CD4-positive, alpha-beta T cell treated with Interleukin-4 for 1 hour (primary cell): Measurements from ENCODE around the gene COL15A1.

Experiments used
- DNase-seq, 2 donors: peaks; one replicate each; pipeline ENCODE4 v3.0.0-alpha.2; 2020 to 2022

Gene COL15A1

DNA sequence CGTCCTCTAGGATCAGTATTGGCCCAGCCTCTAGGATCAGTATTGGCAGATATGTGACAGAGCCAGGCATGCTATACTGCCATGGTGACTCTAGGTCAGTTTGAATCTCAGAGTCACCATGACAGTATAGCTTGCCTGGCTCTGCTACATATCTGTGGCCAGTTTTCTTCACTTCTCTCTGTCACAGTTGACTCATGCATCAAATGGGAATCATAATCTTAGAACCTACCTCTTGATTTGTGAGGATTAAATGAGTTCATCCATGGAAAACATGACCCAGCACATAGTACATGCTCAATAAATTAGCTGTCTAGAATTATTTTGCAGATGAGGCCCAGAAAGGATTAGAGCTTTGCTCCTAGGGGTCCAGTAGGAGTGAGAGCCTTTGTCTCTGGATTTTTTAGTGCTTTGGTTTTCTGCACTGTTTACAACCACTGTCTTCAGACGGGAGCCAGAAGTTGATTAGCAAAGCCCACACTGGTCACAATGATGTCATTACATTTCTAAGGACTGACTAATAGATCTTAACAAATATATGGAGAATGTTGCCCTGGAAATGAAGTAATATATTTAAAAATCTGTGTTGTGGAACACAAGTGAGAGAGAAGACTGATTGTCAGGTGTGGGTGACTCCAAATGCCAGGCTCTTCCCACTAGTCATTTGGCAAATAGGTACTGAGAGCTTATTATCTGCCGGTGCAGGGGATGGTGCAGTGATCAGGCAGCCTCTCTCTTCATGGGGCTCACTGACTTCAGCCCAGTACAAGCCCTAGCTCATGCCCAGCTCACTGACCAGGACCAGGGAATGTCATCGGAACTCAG, 76.0 kb downstream of the COL15A1 start:
- no peak for DNase-seq

DNA sequence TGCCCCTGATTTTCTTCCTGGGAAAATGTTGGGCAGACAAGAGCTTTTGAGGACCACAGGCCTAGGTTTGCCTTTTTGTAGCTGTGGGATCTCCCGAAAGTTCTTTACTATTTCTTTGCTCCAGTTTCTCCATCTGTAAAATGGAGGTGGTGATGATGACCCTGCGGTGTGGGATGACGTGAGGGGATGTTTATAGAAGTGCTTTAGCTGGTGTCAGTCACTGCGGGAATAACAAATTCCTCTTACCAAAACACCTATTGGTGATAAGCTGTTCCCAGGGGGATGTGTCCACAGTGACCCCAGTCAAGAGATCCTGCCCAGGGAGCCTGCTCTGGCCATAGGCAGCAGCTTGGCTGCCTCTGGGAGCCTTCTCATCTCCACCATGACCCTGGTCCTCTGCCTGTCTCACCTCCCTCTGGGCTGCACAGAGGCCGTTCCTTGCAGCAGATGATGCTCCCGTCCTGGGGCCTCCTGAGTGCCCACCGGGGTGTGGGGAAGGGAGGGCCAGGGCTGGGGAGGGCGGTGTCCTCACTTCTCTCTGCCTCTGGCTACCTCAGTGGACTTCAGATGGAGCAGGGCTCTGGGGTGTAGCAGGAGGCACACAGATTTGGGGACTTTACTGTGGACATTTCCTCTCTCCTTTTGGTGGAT, 77.2 kb downstream of the COL15A1 start:
- no peak for DNase-seq

DNA sequence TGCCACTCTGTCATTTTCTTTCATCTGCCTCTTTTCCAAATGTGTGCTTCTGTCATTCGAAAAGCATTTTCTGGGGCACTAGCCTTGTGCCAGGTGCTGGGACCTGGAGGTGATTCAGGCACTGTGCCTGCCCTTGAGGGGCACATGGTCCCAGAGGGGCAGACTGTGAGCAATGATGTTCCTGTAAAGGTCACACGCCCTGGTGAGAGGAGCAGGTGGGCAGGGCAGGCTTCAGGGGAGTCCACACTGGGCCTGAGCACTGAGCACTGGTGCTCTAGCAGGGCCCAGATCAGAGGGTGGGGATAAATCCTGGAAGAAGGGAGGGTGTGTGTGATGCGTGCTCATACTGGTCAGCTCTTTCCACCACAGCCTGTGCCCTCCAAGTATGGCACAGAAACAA, 77.8 kb downstream of the COL15A1 start:
- DNase-seq, result no peak

DNA sequence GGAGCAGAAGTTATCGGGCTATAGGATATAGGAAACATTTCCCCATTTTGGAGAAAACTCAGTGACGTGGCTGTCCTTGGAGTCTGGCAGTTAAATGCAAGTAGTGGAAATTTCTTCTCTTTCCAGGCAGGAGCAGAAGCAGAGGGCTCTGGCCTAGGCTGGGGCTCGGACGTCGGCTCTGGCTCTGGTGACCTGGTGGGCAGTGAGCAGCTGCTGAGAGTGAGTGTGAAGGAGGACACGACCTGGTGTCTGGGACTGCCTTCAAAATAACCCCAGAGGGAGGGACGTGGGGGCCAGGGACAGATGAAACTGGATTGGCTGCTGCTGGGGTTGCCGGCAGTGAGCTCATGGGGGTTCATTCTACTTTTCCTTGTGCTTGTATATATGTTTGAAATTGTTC, 79.5 kb downstream of the COL15A1 start:
- no peak for DNase-seq

DNA sequence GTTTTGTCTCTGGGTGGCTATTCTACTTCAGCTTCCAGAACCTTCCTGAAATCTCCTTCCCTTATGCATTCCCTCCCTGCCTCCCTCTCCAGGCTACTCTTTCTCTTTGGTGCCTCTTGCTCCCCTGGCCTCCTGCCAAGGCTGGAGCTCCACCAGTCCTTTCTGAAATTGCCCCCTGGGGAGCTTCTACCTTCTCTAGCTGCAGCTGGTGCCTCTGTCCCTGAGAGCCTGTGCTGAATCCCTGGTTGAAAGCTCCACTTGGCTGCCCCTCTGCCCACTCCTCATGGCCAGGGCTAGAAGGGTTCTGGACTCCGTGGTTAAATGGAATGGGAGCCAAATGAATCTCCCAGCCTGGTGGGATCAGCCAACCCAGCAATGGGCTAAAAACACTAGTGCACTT, 80.1 kb downstream of the COL15A1 start:
- no peak for DNase-seq

DNA sequence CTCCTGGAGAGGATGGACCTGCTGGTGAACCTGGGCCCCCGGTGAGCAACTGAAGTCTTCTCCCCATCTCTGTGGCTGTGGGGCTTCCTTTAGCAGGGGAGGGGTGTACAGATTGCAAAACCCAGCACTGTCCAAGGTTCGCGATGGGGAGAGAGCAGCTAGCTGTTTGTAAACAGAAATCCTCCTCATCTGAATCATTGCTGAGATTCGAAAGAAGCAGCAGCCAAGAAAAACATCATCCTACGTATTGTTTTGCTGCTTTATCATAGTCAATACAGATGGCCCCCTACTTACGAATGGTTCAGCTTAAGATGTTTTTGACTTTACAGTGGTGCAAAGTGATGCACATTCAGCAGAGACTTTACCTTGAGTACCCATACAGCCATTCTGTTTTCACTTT, 81.3 kb downstream of the COL15A1 start:
- no peak for DNase-seq

DNA sequence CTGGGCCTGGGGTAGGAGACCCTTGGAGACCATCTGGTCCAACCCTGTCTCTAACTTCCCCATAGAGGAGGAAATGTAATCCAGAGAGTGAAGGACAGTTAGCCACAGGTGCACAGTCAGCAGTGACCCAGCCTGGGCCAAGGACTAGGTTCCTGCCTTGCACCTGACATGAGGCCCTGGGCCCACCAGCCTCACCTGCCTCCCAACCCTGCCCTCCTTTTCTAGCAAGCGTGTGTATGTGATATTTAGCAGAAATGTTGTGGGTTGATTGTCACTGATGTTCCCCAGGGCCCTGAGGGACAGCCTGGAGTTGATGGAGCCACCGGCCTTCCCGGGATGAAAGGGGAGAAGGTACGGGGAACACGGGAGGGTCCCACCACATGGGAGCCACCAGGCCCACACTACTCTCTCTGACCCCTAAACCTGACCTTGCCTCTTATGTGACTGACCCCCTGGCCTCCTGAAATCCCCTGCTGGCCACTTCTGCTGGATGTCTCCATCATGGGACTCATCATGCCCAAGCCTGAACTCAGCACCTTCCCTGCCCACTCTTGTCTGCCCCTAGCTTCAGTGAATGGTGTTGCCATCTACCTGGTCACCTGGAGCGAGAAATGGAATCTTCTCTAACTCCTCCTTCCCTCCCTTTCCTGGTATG, 82.0 kb downstream of the COL15A1 start:
- DNase-seq, result no peak

DNA sequence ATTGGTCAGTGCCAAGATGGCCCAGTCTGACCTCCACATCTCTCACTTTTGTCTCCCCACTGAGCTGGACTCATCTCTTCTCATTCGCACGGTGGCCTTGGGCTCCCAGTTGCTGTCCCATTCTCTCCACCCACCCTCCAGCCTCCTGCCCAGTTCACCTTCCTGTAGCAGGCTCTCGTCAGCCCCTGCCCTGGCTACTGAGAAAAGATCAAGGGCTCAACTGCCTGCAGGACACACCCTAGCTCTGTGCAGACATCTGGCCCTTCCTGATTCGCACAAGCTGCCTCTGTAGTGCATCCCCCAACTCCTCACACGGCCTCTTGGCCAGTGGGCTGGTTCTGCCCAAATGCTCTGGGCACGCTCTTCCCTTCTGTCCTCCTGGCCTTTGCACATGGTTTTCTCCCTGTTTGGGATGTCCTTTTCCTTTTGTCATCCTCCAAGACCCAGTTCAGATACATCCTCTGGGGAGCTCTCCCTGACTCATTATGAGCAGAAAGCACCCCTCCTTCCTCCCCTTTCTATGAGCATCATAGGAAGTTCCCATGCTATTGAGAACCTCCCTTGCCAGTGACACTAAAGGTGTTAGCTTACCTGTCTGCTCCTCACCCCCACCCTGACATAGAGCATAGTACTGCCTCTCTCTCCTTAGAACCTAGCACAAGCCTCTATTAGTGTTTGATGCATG, 82.7 kb downstream of the COL15A1 start:
- no peak for DNase-seq

DNA sequence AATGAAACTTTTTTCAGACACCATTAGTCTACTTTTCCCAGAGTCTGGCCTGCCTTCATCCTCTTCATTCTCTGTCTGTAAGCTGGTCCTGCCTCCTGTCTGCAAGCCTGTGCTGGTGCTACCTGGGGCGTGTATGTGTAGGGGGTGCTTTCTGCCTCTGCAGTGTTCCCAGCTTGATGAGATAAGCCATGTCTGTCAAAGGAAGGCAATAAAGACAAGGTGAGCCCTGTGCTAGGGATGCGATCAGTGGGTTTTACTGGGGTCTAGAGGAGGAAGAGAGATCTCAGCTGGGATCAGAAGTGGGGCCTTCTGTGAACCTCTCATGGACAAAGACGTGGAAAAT, 83.2 kb downstream of the COL15A1 start:
- DNase-seq, result no peak

DNA sequence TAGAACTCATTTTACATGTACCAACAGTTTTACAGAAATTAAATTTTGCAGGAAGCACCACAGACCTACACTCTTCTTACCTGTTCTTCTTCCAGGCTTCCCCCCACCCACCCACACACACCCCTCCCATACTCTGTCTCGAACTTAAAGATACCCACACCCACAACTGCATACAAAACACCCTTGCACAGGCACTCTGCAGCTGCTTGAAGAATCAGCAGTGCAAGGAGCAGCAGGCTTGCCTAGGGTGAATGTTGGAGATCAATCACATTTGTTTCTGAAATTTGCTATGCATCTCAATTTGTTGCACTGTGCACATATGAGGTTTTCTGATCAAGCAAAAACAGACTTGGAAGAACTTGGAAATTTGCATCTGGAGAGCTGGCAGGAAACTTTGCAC, 83.7 kb downstream of the COL15A1 start:
- DNase-seq, result no peak

DNA sequence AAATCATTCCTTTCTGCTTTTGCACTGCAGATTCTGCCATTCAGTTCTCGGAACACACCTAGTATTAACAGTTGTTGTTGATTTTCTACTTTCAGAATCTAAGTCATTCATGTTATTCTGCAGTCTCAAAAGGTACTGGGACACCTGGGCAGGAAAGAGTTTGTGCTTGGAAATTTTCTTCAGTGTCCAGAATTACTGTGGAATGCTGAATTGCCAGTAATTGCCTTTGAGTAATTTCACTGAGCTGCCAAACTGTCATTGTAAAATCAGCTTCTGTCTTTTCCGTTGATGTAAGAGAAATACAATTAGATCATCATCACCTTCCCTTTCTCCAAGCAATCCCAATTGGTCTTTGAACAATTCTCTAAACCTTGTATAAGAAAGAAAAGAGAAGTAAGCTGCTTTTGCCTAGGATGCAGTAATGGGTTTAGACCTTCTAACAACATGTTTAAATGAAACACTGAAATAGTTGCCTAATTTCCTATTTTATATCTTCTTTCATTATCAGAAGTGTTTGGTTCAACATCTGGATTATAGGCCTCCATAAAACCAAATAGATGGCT, 85.5 kb downstream of the COL15A1 start:
- DNase-seq, result no peak

DNA sequence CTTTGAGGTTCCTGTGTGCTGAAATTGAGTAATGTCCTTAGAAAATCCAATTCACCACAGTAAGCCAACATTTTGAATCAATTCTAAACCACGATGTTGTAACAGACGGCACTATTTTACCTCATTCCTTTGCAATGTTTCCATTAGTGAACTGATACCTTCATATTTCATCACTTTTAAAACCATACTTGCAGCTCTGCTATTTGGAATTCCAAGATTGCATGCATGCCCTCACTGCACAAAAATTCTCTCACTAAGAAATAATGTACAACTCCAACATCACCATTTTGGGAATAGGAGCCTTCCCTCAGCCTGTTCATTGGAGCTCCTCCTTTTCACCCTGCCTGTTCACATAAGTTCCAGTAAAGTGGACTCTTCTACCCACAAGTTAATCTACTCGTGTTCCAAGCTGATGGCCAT, 86.4 kb downstream of the COL15A1 start:
- DNase-seq, result no peak

DNA sequence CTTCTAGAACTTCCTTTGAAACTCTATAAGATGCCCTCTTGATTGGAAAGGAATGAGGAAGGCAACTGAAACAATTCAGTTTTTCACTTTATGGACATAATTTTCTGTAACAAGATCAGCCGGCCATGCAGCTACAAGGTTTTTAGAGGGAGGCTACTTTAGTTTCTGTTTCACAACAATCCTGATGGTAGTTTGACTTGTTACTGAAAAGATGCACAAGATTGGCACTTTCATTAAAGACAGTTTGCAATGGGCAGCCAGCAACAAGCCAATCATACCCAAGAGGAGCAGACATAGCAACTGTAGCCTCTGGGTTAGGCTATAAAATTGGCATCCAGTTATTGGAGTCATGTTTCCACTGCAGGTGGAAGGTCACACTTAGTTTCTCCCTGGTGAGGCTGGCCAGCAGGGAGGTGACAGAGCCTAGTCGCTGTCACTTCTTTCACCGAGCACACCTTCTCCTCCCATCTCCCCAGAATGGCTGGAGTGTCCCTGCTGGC, 87.0 kb downstream of the COL15A1 start:
- no peak for DNase-seq

DNA sequence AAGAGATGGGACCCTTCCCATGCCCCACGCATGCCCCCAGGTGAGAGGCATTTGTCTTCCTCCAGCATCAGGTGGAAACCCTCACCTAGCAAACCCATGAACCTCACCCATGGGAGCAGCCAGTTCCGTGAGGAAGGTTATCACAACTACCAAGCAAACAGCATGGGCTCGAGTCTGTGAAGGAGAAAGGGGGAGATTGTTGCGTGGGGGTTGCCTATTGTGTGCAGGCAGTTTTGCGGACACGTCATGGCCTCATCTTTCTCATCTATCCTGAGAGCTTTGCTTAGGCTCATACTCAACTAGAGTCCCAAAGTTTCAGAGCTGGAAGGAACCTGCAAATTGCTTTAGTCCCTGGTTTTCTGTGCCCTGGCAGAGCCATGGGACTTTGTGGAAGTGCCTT, 87.6 kb downstream of the COL15A1 start:
- DNase-seq, result no peak

DNA sequence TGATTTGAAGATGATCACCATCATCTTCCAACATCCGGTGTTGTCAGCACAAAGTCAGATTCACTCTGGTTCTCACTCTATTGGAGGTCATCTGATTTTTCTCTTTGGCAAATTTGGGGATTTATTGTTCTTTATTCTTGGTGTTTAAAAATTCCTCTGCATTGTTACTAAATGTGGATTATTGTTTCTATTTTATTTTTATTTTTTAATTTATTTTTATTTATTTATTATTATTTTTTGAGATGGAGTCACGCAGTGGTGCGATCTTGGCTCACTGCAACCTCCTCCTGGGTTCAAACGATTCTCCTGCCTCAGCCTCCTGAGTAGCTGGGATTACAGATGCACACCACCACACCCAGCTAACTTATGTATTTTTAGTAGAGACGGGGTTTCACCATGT, 88.3 kb downstream of the COL15A1 start:
- no peak for DNase-seq

DNA sequence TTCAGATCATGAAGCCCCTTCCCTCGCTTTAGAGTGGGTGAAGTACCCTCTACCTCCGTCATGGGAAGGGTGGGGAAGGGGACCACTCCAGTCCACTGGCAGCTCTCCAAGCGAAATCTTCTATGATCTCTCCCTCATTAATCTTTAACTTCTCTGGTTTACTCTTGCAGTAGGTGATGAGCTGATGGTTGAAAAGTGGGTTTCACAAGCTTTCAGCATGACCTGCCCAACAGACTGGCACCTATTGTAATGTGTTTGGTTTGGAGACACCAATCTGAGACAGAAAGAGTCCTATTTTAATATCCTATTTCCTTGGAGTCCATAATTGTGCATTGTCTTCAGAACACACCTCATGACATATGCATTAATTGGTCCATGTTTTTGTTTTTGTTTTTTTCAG, 90.4 kb downstream of the COL15A1 start:
- DNase-seq, result no peak

DNA sequence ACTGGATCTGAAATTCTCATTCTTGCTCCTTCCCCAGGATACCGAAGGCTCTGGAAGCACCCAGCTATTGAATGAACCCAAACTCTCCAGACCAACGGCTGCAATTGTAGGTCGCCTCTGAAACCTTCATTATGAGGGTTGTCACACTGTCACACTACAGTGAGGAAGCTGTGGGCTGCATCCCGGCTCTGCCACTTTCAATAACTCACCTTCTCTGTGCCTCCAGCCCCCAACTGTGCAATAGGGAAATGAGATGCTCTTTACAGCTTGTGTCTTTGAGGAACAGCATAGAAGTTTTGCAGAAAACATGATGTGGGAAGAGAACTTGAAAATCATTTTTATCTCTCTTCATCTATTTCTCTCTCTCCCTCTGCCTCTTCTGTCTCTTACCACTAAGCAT, 91.6 kb downstream of the COL15A1 start:
- no peak for DNase-seq

DNA sequence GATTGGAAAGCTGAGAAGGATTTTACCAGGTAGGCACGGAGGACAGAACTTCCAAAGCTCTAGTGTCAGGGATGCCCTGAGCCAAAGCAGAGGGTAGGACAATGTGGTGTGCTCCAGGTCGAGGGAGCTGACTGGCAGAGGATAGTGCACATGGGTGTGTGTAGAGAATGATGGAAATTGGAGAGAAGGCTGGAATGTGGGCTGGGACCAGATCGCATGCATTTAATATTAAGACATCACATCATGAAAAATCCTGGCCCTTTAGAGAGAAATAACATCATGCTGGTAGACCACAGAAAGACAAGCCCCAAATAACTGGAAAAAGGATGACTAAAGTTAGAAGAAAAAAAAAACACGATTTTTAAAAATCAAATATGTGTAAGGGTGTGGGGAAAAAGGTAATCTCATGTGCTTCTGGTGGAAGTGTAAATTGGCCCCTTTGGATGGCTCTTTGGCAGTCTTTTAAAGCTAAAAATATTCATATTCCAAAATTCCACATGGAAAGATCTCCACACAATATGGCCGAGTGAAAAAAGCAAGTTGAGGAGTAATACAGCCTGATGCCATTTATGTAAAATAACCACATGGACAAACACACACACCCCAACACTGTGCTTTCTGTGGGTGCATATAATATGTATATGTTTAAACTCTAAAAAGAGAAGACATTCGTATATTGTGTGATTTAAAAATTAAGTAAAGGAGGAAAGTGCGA, 94.2 kb downstream of the COL15A1 start:
- DNase-seq, result no peak

DNA sequence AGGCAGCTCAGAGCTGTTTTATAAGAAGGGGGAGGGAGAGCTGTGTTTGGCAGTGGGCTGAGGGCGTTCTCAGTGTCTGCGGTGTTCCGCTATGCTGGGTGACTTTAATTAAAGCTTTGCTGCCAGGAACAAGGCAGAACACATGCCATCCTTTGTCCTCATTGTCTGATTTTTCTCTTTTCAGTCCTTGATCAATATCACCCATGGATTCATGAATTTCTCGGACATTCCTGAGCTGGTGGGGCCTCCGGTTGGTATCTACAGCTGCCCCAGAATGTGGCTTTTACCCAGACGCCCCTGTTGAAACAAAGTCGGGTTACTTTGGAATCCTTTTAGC, 94.7 kb downstream of the COL15A1 start:
- no peak for DNase-seq

DNA sequence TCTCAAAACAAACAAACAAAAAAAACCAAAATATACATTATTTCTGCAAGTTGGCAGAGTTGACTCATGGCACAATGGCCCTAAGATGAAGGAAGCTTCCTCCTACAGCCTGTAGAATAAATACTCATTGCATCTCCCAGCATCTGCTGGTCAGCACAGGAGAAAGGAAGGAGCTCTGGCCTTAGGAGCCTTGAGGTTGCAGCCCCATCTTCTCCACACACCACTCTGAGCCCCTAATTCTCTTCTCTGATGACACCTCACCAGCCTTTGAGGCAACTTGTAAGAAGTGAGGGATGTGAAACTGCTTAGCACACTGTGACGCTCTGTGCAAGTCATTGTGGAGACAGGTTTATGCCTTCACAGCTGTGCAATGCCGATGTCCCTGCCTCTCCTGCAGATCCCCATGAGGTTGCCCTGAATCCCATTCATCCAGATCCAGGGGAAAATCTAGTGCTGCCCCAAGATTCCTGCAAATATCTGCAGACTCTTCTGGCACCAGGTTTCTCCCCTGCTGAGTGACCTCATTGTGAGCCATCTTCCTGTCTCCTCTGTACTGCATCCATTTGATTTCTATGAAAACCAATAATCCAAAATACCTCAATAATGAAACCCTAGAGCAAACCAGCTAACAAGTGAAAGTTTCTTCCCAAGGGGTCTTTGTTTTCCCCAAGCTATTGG, 95.9 kb downstream of the COL15A1 start:
- no peak for DNase-seq

DNA sequence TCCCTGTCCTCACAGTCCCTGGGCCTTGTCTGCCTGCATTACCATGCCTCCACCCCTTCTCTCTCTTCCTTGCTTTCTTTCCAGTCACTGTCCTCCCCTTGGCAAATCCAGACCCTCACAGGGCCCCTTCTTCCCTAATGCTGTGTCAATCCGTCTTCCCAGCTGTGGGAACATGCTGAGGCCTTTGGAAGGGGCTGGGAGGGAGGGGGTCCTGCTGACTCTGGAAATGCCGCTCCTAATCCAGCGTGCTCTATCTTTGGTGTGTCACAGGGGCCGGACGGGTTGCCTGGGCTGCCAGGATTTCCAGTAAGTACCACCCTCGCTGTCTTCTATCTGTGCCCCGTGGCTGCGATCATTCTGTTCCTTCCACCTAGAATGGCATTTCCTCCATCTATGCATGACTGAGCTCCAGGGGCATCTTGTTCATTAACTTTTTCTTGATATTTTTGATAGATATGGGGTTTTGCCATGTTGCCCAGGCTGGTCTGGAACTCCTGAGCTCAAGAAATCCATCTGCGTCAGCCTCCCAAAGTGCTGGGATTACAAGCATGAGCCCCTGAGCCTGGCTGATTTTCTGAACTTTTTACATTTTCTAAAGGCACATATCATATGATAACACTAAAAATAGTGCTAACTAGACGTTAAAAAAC, 96.7 kb downstream of the COL15A1 start:
- no peak for DNase-seq
